AG09319 (cell line): ENCODE measurements around the gene IMPG1.

Source experiments
- DNase-seq: peaks from one replicate; pipeline ENCODE4 v3.0.0-alpha.2; 2010; ENCODE audit warnings: low read depth; ENCODE audit errors: extremely low read depth
- CTCF ChIP-seq: IDR thresholded peaks from 2 replicates; pipeline ENCODE4 v1.5.1; 2011; ENCODE audit warnings: low read depth, mild to moderate bottlenecking, inconsistent platforms, low read length, moderate library complexity

IMPG1 gene

GRCh38 chr6:76014626-76015530 lies 57.6 kb downstream of the IMPG1 start:
- no peak for TF ChIP-seq CTCF
- DNase-seq, result no peak

GRCh38 chr6:76004202-76004601 lies 68.3 kb downstream of the IMPG1 start:
- TF ChIP-seq CTCF, result no peak
- DNase-seq, result no peak

GRCh38 chr6:76003686-76004085 lies 68.8 kb downstream of the IMPG1 start:
- DNase-seq, result no peak
- TF ChIP-seq CTCF, result no peak

- no peak for TF ChIP-seq CTCF
- DNase-seq, result no peak
Observed at GRCh38 chr6:76003113-76003512, 69.3 kb downstream of the IMPG1 start.

- TF ChIP-seq CTCF, result no peak
- no peak for DNase-seq
Observed at GRCh38 chr6:76000629-76001028, 71.8 kb downstream of the IMPG1 start.

- TF ChIP-seq CTCF, result no peak
Observed at GRCh38 chr6:75997696-75998095, 74.8 kb downstream of the IMPG1 start.

More at GRCh38 chr6:75997696-75998095, 74.8 kb downstream of the IMPG1 start:
- no peak for DNase-seq
